Measurements from ENCODE around the gene PGGHG.

GRCh38 chr11:293852-294661 is 5.1 kb downstream of the PGGHG start:
- TF ChIP-seq CTCF (IDR thresholded peaks at IDR 0.05 in 8 of 11, conservative IDR thresholded peaks at IDR 0.05 in 3 of 11) = no peak
- peak in 1 of 3 donors; percentile 47 for TF ChIP-seq POLR2AphosphoS5 (IDR thresholded peaks at IDR 0.05)

Measured in spleen (tissue), 7 donors.